C1 segment of cervical spinal cord (tissue), 14 donors: ENCODE data around the gene SMARCD3.

Source experiments
- DNase-seq, 14 donors: peaks; one replicate each; lab custom pipeline; 2025; lab: John Stamatoyannopoulos, UW

Gene SMARCD3

GRCh38 chr7:151210087-151210854 lies 38.2 kb downstream of the SMARCD3 start, which contains the start of gene H2BK1:
H2BK1 (minus strand) TSS chr7:151210488; CDS start chr7:151210318, 170 bp downstream.
- DNase-seq, result no peak

GRCh38 chr7:151209588-151209987 lies 38.9 kb downstream of the SMARCD3 start:
- no peak for DNase-seq

DNA sequence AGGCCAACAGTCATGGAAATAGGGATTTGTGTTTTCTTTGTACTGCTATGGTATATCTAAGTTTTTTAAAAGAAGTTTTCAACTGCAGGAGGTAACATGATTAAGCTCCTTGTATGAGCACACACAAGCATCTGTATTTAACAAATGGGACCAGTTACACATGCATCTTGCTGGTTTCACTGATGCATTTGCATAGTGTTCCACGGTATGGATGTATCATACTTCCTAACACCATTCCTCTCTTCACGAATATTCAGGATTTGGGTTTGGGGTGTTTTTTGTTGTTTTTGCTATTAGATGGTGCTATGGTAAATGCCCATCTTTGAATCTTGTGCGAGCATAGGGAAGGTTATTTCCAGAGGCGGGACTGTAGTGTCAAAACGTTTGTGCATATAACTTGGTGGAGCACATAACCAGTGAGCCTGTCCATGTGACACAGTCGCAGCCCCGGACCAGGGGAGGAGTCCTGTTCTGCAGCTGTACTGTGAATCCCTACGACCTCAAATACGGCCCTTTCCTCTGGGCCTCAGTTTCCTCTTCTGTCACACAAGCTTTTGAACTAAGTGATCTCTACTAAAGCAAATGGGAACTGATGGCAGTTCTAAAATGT lies 40.1 kb downstream of the SMARCD3 start:
- no peak for DNase-seq

GRCh38 chr7:151207804-151208203 lies 40.7 kb downstream of the SMARCD3 start:
- DNase-seq, result no peak

DNA sequence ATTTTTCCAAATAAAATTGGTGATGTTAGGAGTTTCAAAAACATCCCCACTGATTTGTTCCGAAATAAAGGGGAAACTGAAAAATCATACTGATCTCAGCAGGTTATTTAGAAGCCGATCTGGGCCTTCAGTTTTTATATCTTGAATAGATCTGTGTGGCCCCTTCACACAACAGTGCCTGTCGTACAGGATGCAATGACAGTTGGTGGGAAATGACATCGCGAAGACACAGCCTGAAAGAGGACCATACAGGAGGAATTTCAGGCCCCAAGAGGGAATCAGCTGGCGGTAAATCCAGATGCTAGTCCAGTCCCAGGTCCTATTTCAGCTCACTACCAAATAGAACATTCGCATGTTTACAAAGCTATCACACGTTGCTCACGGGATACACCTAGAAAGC lies 41.2 kb downstream of the SMARCD3 start:
- DNase-seq, result no peak

- no peak for DNase-seq
Observed at GRCh38 chr7:151206914-151207313, 41.6 kb downstream of the SMARCD3 start.

GRCh38 chr7:151205730-151206129 lies 42.8 kb downstream of the SMARCD3 start:
- no peak for DNase-seq

- DNase-seq, result no peak
Observed at GRCh38 chr7:151204383-151205032, 44.0 kb downstream of the SMARCD3 start.

- no peak for DNase-seq
Observed at GRCh38 chr7:151202836-151203235, 45.7 kb downstream of the SMARCD3 start.

- DNase-seq, result no peak
Observed at GRCh38 chr7:151201751-151202150, 46.7 kb downstream of the SMARCD3 start.

GRCh38 chr7:151201344-151201743 lies 47.1 kb downstream of the SMARCD3 start:
- DNase-seq, result no peak

GRCh38 chr7:151198945-151199848 lies 49.3 kb downstream of the SMARCD3 start:
- peak in 7 of 14 donors; percentile 4 to 59 (median 34) for DNase-seq

GRCh38 chr7:151197932-151198331 lies 50.6 kb downstream of the SMARCD3 start:
- no peak for DNase-seq

DNA sequence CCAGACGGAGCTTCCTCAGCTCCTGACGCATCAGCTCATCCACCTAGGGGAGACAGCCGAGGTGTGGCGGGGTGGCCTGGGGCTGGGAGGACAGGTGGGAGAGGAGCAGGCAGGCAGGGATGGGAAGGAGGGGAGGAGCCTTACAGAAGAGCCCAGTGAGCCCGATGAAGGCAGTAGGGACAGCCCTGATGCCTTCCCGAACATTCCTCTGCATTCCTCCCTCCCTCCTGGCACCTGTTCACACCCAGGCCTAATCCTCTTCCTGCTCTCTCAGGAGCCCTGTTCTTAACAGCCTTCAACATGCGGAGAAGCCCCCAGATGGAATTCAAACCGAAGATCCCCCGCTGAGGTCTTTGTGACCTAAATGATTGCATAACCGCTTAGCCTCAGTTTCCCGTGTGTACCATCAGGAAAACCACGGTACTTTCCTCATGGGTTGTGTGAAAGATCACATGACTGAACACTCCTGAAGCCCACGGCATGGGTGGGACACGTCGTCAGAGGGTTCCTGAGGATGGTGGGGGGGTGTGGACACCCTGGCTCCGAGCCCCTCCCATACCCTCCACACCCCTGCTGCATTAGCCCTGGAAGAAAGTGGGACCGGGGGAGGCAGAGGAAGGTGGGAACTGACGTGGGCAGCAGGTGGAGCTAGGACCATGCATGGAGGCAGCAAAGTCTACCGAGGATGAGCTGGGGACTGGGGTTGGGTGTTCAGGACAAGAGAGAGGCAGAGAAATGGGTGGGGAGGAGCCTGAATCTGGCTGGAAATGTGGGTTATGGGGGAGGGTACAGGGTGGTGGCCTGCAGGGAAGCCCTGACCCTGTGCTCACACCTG lies 52.7 kb downstream of the SMARCD3 start:
- no peak for DNase-seq

- DNase-seq, result no peak
Observed at GRCh38 chr7:151194188-151194587, 54.3 kb downstream of the SMARCD3 start.

DNA sequence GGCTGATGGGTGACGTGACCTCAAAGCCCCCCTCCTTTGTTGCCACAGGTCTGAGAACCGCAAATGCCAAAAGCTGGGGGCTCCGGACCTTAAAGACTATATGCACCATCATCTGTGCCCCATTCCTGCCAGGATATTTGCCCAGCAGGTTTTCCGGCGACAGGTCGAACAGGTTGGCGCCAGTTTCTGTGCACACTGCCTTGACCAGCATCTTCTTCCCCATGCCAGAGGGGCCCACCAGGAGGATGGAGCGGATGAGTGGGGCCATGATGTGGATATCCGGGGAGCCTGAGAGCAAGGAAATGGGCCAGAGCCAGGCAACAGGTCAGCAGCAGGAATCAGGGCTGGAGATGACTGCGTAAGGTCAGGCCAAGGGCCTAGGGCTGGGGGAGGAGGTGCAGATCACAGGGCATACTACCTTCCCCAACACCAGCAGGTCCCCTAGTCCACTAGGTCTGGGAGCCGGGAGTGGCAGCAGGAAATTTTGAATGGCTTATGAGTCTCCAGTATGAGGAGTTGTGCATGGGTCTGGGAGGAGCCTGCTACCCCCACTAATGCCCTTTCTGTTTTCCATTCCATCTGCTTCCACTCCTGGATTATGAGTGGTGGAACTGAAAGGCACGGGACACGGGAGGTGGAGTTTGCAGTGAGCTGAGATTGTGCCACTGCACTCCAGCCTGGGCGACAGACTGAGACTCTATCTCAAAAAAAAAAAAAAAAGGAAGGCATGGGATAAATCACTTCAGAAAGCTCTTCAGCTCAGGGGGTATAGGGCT lies 55.1 kb downstream of the SMARCD3 start:
- DNase-seq, result no peak

- no peak for DNase-seq
Observed at GRCh38 chr7:151192002-151192539, 56.4 kb downstream of the SMARCD3 start.

DNA sequence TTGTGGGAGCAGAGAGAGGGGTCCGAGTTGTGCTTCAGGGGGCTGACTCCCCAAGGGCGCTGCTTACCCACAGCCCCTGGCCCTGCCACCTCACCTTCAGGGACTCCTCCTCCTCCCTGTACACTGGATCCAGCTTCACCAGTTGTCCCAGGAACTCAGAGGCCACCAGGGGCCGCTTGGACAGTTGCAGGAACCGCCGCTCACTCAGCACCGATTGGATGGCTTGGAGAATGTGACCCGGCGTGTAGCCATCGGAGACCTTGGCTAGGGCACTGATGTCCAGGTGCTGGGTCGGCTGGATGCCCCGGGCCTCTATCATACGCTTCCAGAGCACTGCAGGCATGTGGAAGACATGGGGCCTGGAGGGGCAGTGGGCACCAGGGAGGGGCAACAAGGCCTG lies 57.0 kb downstream of the SMARCD3 start:
- DNase-seq, result no peak

- no peak for DNase-seq
Observed at GRCh38 chr7:151189038-151189437, 59.5 kb downstream of the SMARCD3 start.
